IMR-90 (cell line): ENCODE data around the gene SIAH2. TPM values are rescaled to one million over a fixed set of nuclear protein-coding genes. Genes with fewer than 3 reads are reported as not detected.
A peak's percentile ranks its signal among the peaks of the same experiment; 100 is the strongest.

Experiments used
- ATAC-seq: fragments of 200-7000 bp; cut with Tn5 transposase; 2 replicates; pipeline ENCODE4 v1.9.1; 2020; ENCODE audit warnings: low read depth, mild to moderate bottlenecking, moderate library complexity
- BruUV-seq: library from RNA; stranded (reverse); fragments of 400-500 nt; replicated peaks from 2 replicates; lab custom pipeline; 2021; lab: Mats Ljungman, UMichigan
- CTCF ChIA-PET: fragments of 300-600 bp; formaldehyde crosslinking; extraction: SDS; loops from one replicate; lab custom pipeline; 2021; ENCODE audit warnings: antibody characterized with exemption; lab: Yijun Ruan, JAX
- POLR2A ChIA-PET: fragments of 300-600 bp; sonication (Branson Sonifier 250); formaldehyde crosslinking; loops from one replicate; lab custom pipeline; 2022; ENCODE audit warnings: antibody characterized with exemption; ENCODE audit not compliant: unreplicated experiment; lab: Charles Lee
- DNase-seq: peaks from one replicate; pipeline ENCODE4 v3.0.0; 2013
- H2AFZ ChIP-seq: replicated peaks from 2 replicates; pipeline ENCODE3; 2013; ENCODE audit warnings: low read length, mild to moderate bottlenecking; ENCODE audit not compliant: poor library complexity
- H2AK5ac ChIP-seq: 2 replicates; pipeline ENCODE4 v1.6.1; 2013; ENCODE audit warnings: low read depth, low read length, inconsistent platforms
- H2AK9ac ChIP-seq: replicated peaks from 2 replicates; pipeline ENCODE3; 2013; ENCODE audit warnings: mild to moderate bottlenecking, low read depth, low read length, moderate library complexity; ENCODE audit not compliant: poor library complexity
- H2BK120ac ChIP-seq: 2 replicates; pipeline ENCODE4 v1.6.1; 2013; ENCODE audit warnings: low read depth, low read length, inconsistent platforms
- H2BK15ac ChIP-seq: 3 replicates; pipeline ENCODE4 v1.6.1; 2013; ENCODE audit warnings: low read depth, low read length, inconsistent platforms
- H2BK20ac ChIP-seq: 2 replicates; pipeline ENCODE4 v1.6.1; 2013; ENCODE audit warnings: low read depth, mild to moderate bottlenecking, inconsistent platforms, low read length, moderate library complexity
- H2BK5ac ChIP-seq: 2 replicates; pipeline ENCODE4 v1.6.1; 2013; ENCODE audit warnings: mild to moderate bottlenecking, low read depth, low read length, inconsistent platforms; ENCODE audit not compliant: poor library complexity, severe bottlenecking
- H3K14ac ChIP-seq: replicated peaks from 2 replicates; pipeline ENCODE4 v1.6.1; 2013; ENCODE audit warnings: low read depth, low read length, inconsistent platforms
- H3K18ac ChIP-seq: 2 replicates; pipeline ENCODE4 v1.6.1; 2013; ENCODE audit warnings: low read depth, low read length, control low read depth
- H3K23ac ChIP-seq: 2 replicates; pipeline ENCODE4 v1.6.1; 2013; ENCODE audit warnings: low read depth, low read length, inconsistent platforms
- H3K27ac ChIP-seq: 2 replicates; pipeline ENCODE4 v1.5.1; 2013; ENCODE audit warnings: mild to moderate bottlenecking, control low read depth, low read length; ENCODE audit not compliant: insufficient read depth
- H3K27me3 ChIP-seq: 2 replicates; pipeline ENCODE4 v1.6.1; 2013; ENCODE audit warnings: low read length; ENCODE audit not compliant: control insufficient read depth, insufficient read depth
- H3K36me3 ChIP-seq: 2 replicates; pipeline ENCODE4 v1.6.1; 2013; ENCODE audit warnings: low read length, mixed read lengths; ENCODE audit not compliant: control insufficient read depth, insufficient read depth
- H3K4ac ChIP-seq: 2 replicates; pipeline ENCODE4 v1.6.1; 2013; ENCODE audit warnings: low read depth, low read length, inconsistent platforms
- H3K4me1 ChIP-seq: 2 replicates; pipeline ENCODE4 v1.6.1; 2013; ENCODE audit warnings: low read length, mixed read lengths; ENCODE audit not compliant: control insufficient read depth, insufficient read depth
- H3K4me2 ChIP-seq: 2 replicates; pipeline ENCODE4 v1.6.1; 2013; ENCODE audit warnings: low read depth, mild to moderate bottlenecking, control low read depth, low read length, moderate library complexity
- H3K4me3 ChIP-seq: 2 replicates; pipeline ENCODE4 v1.5.1; 2013; ENCODE audit warnings: low read depth, mild to moderate bottlenecking, control low read depth, low read length, moderate library complexity; ENCODE audit not compliant: insufficient read depth
- H3K56ac ChIP-seq: 2 replicates; pipeline ENCODE4 v1.6.1; 2013; ENCODE audit warnings: low read length, inconsistent platforms; ENCODE audit not compliant: insufficient read depth; ENCODE audit errors: extremely low read depth
- H3K79me1 ChIP-seq, 2 experiments: 2 replicates each; pipeline ENCODE4 v1.6.1; 2013; ENCODE audit warnings: low read length in 2 of 2, inconsistent platforms in 1 of 2, low read depth in 1 of 2
- H3K9ac ChIP-seq: 2 replicates; pipeline ENCODE4 v1.6.1; 2013; ENCODE audit warnings: low read depth, low read length, control low read depth
- H3K9me1 ChIP-seq: 2 replicates; pipeline ENCODE4 v1.6.1; 2013; ENCODE audit warnings: low read length, inconsistent platforms; ENCODE audit not compliant: insufficient read depth
- H3K9me3 ChIP-seq: 2 replicates; pipeline ENCODE4 v1.6.1; 2013; ENCODE audit warnings: low read length; ENCODE audit not compliant: control insufficient read depth, insufficient read depth
- H4K20me1 ChIP-seq: 2 replicates; pipeline ENCODE4 v1.6.1; 2013; ENCODE audit warnings: low read length, inconsistent platforms; ENCODE audit not compliant: insufficient read depth
- H4K5ac ChIP-seq: 2 replicates; pipeline ENCODE4 v1.6.1; 2013; ENCODE audit warnings: mild to moderate bottlenecking, low read depth, low read length, control low read depth
- H4K8ac ChIP-seq, 2 experiments: 2 replicates each; pipeline ENCODE4 v1.6.1; 2013; ENCODE audit warnings: low read depth in 2 of 2, low read length in 2 of 2, control low read depth in 1 of 2, inconsistent platforms in 1 of 2
- H4K91ac ChIP-seq: 2 replicates; pipeline ENCODE4 v1.6.1; 2013; ENCODE audit warnings: low read depth, low read length, inconsistent platforms; ENCODE audit not compliant: insufficient read depth
- BHLHE40 ChIP-seq: fragments of 150-350 bp; IDR thresholded peaks from 2 replicates; pipeline ENCODE4 v1.6.1; 2016; ENCODE audit warnings: mild to moderate bottlenecking, low read depth, low read length
- CHD1 ChIP-seq: IDR thresholded peaks from 2 replicates; pipeline ENCODE4 v1.6.1; 2012; ENCODE audit warnings: low read depth, low read length, improper control_type of control experiment
- ELK1 ChIP-seq: fragments of 150-350 bp; IDR thresholded peaks from 2 replicates; pipeline ENCODE4 v1.6.1; 2016; ENCODE audit warnings: low read depth, mild to moderate bottlenecking, low read length, moderate library complexity, borderline replicate concordance
- FOS ChIP-seq: fragments of 150-350 bp; IDR thresholded peaks from 2 replicates; pipeline ENCODE4 v1.6.1; 2016; ENCODE audit warnings: low read depth, low read length
- MAFK ChIP-seq: IDR thresholded peaks from 2 replicates; pipeline ENCODE4 v1.6.1; 2012; ENCODE audit warnings: low read depth, low read length, improper control_type of control experiment
- MAZ ChIP-seq: IDR thresholded peaks from 2 replicates; pipeline ENCODE4 v1.6.1; 2012; ENCODE audit warnings: low read depth, mild to moderate bottlenecking, low read length, improper control_type of control experiment, moderate library complexity, borderline replicate concordance
- MXI1 ChIP-seq: IDR thresholded peaks from 2 replicates; pipeline ENCODE4 v1.6.1; 2012; ENCODE audit warnings: low read depth, mild to moderate bottlenecking, low read length, moderate library complexity, borderline replicate concordance
- NFE2L2 ChIP-seq: fragments of 150-350 bp; IDR thresholded peaks from 2 replicates; pipeline ENCODE4 v1.6.1; 2016; ENCODE audit warnings: low read depth, mild to moderate bottlenecking, low read length
- POLR2A ChIP-seq: IDR thresholded peaks from 2 replicates; pipeline ENCODE4 v1.6.1; 2012; ENCODE audit warnings: mild to moderate bottlenecking, low read depth, low read length
- RAD21 ChIP-seq: IDR thresholded peaks from 2 replicates; pipeline ENCODE4 v1.6.1; 2012; ENCODE audit warnings: low read length, improper control_type of control experiment
- RCOR1 ChIP-seq: IDR thresholded peaks from 2 replicates; pipeline ENCODE4 v1.6.1; 2012; ENCODE audit warnings: mild to moderate bottlenecking, low read length, improper control_type of control experiment; ENCODE audit not compliant: insufficient replicate concordance
- RFX5 ChIP-seq: IDR thresholded peaks from 2 replicates; pipeline ENCODE4 v1.8.0; 2012; ENCODE audit warnings: low read depth, mild to moderate bottlenecking, low read length, moderate library complexity
- SMC3 ChIP-seq: fragments of 150-350 bp; IDR thresholded peaks from 2 replicates; pipeline ENCODE4 v1.6.1; 2016; ENCODE audit warnings: low read depth, mild to moderate bottlenecking, antibody characterized with exemption, low read length, moderate library complexity
- USF2 ChIP-seq: fragments of 150-350 bp; IDR thresholded peaks from 2 replicates; pipeline ENCODE4 v1.6.1; 2017; ENCODE audit warnings: mild to moderate bottlenecking, antibody characterized with exemption, low read length, low read depth
- WGBS, 2 experiments: methylation state at CpG; one replicate each; pipeline versions ENCODE4 v1.1.5 to v1.1.7; 2013; ENCODE audit warnings: missing lambda C conversion rate in 2 of 2; ENCODE audit not compliant: insufficient read length in 1 of 2; ENCODE audit errors: extremely low coverage in 2 of 2; 5-methylcytosine and 5-hydroxymethylcytosine counted together
- dilution Hi-C: fragments of 300-500 bp; cut with HindIII; formaldehyde crosslinking; loops from one replicate; pipeline ENCODE4 v1.14.3; 2018; ENCODE audit warnings: low sequenced_read_pairs; ENCODE audit not compliant: unreplicated experiment
- in situ Hi-C: fragments of 300-500 bp; cut with MboI; formaldehyde crosslinking; loops from 3 replicates; pipeline ENCODE4 v1.14.3; 2019; ENCODE audit warnings: low sequenced_read_pairs, inconsistent platforms, mixed read lengths
- intact Hi-C: fragments of 100-400 bp; cut with micrococcal nuclease; formaldehyde crosslinking; loops from 2 replicates; pipeline ENCODE4 v1.10.0; 2022
- polyA plus RNA-seq, 3 experiments: library from polyadenylated mRNA; depleted of rRNA; stranded (reverse); fragments of >200 nt; gene quantifications; 2 replicates each; pipeline ENCODE4 v1.2.3, GENCODE V29; 2012; ENCODE audit warnings: low replicate concordance in 1 of 3
- total RNA-seq: library from RNA; depleted of rRNA; stranded (reverse); fragments of >200 nt; gene quantifications from 2 replicates; pipeline ENCODE4 v1.2.3, GENCODE V29; 2012
- TF ChIP-seq, protein P1 (sequence below): conservative IDR thresholded peaks from 2 replicates; pipeline ENCODE4 v1.5.1; 2012; ENCODE audit warnings: mild to moderate bottlenecking, low read depth, low read length, improper control_type of control experiment

The SIAH2 gene
- total and polyA plus RNA-seq, 2 of the 4 experiments (the other 2 are of a cell fraction): 24.7 to 61.8 TPM

- POLR2A ChIA-PET: no interaction called here
- dilution Hi-C loops: no loop called here
- ATAC-seq: peak; percentile 39
- TF ChIP-seq USF2 (no peak), CHD1 (no peak), MAFK (no peak), POLR2A (no peak), RAD21 (no peak), MAZ (no peak), MXI1 (no peak), RCOR1 (no peak), FOS (no peak), BHLHE40 (no peak), ELK1 (no peak), NFE2L2 (no peak), RFX5 (no peak), SMC3 (no peak)
- TF ChIP-seq, protein P1, sequence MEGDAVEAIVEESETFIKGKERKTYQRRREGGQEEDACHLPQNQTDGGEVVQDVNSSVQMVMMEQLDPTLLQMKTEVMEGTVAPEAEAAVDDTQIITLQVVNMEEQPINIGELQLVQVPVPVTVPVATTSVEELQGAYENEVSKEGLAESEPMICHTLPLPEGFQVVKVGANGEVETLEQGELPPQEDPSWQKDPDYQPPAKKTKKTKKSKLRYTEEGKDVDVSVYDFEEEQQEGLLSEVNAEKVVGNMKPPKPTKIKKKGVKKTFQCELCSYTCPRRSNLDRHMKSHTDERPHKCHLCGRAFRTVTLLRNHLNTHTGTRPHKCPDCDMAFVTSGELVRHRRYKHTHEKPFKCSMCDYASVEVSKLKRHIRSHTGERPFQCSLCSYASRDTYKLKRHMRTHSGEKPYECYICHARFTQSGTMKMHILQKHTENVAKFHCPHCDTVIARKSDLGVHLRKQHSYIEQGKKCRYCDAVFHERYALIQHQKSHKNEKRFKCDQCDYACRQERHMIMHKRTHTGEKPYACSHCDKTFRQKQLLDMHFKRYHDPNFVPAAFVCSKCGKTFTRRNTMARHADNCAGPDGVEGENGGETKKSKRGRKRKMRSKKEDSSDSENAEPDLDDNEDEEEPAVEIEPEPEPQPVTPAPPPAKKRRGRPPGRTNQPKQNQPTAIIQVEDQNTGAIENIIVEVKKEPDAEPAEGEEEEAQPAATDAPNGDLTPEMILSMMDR: no peak
Observed at GRCh38 chr3:150737874-150738679, 24.9 kb downstream of the SIAH2 start.

More at GRCh38 chr3:150737874-150738679, 24.9 kb downstream of the SIAH2 start:
- H3K14ac ChIP-seq: no peak overlapping the region; the same call in 1 of the 2 replicates
- intact Hi-C loops (no loop called here), in situ Hi-C loops (no loop called here)
- no peak overlapping the region for H2BK20ac ChIP-seq
- peaks cover 23 to 47% of the 10 kb centered on the region in 2 experiments for H3K79me1 ChIP-seq
- no peak overlapping the region for H4K5ac ChIP-seq
- H3K9me1 ChIP-seq: peaks cover 10% of the 10 kb centered on the region
- no peaks in the 10 kb centered on the region for H3K27me3 ChIP-seq
- H3K23ac ChIP-seq: no peak overlapping the region
- no TSS peak for BruUV-seq
- WGBS, 2 experiments: no CpG with 5 or more reads among the region's 2 CpGs
- no peak overlapping the region for H2AK9ac ChIP-seq
- H3K9me3 ChIP-seq: no peaks in the 10 kb centered on the region
- peaks cover 27% of the 10 kb centered on the region; the same call in 1 of the 2 replicates for H4K20me1 ChIP-seq
- H4K91ac ChIP-seq: no peak overlapping the region
- no peak overlapping the region for H2AFZ ChIP-seq
- no peak overlapping the region for H3K4me3 ChIP-seq
- peaks cover 2% of the 10 kb centered on the region for H3K4me1 ChIP-seq
- H3K9ac ChIP-seq: no peak overlapping the region
- peaks cover 18% of the 10 kb centered on the region for H3K36me3 ChIP-seq
- no peak overlapping the region; the same call in 2 of the 3 replicates for H2BK15ac ChIP-seq
- H3K27ac ChIP-seq: no peak overlapping the region
- no peak overlapping the region for H2BK5ac ChIP-seq
- no peak overlapping the region for H4K8ac ChIP-seq
- DNase-seq: peak; percentile 48
- no peak overlapping the region for H3K4ac ChIP-seq
- H3K18ac ChIP-seq: no peak overlapping the region
- no peak overlapping the region for H2BK120ac ChIP-seq
- no peak overlapping the region for H3K56ac ChIP-seq
- H3K4me2 ChIP-seq: no peak overlapping the region
- no peak overlapping the region for H2AK5ac ChIP-seq
- CTCF ChIA-PET: interaction anchor here (0.6 to 1.3 kb wide), 2 partner anchors 9 to 110 kb away, joined by 4 read pairs; no protein-coding TSS in a partner anchor
